Stimulated activated CD4-positive, alpha-beta T cell treated with anti-CD3 and anti-CD28 coated beads, Interleukin-4, amount 100 ng/mL, for 48 hours (primary cell): ENCODE results near the gene TARS1.

Experiments used
- DNase-seq, 2 donors: peaks; one replicate each; pipeline ENCODE4 v3.0.0-alpha.2; 2020; ENCODE audit warnings: low read depth in 2 of 2

TARS1 gene

GRCh38 chr5:33440482-33441240 lies at the start of gene TARS1:
TARS1 (plus strand) TSS chr5:33440965; CDS start chr5:33441087, 122 bp downstream.
- peak; percentile 89 to 93 for DNase-seq

- no peak for DNase-seq
These were observed 42.3 kb upstream of the TARS1 start for GRCh38 chr5:33398501-33398900.

- DNase-seq, result no peak
These were observed 40.1 kb upstream of the TARS1 start for GRCh38 chr5:33400675-33401074.

GRCh38 chr5:33401482-33402390 lies 39.0 kb upstream of the TARS1 start:
- DNase-seq, result no peak

- DNase-seq, result no peak
These were observed 37.6 kb upstream of the TARS1 start for GRCh38 chr5:33403187-33403586.

GRCh38 chr5:33408816-33409215 lies 31.9 kb upstream of the TARS1 start:
- no peak for DNase-seq

- DNase-seq, result no peak
These were observed 31.2 kb upstream of the TARS1 start for GRCh38 chr5:33409435-33410170.

GRCh38 chr5:33410221-33410620 lies 30.5 kb upstream of the TARS1 start:
- no peak for DNase-seq

- DNase-seq, result no peak
These were observed 29.3 kb upstream of the TARS1 start for GRCh38 chr5:33411498-33411897.

GRCh38 chr5:33415811-33416354 lies 24.9 kb upstream of the TARS1 start:
- no peak for DNase-seq

- no peak for DNase-seq
These were observed 23.1 kb upstream of the TARS1 start for GRCh38 chr5:33417632-33418031.

GRCh38 chr5:33420946-33421345 lies 19.8 kb upstream of the TARS1 start:
- no peak for DNase-seq

- no peak for DNase-seq
These were observed 18.6 kb upstream of the TARS1 start for GRCh38 chr5:33422191-33422590.

- DNase-seq, result no peak
These were observed 17.6 kb upstream of the TARS1 start for GRCh38 chr5:33423018-33423630.

- DNase-seq, result no peak
These were observed 15.5 kb upstream of the TARS1 start for GRCh38 chr5:33425314-33425713.

- no peak for DNase-seq
These were observed 9.8 kb upstream of the TARS1 start for GRCh38 chr5:33430983-33431382.

- no peak for DNase-seq
These were observed 8.1 kb upstream of the TARS1 start for GRCh38 chr5:33432656-33433055.

GRCh38 chr5:33433303-33434240 lies 7.2 kb upstream of the TARS1 start:
- DNase-seq, result no peak

- DNase-seq, result peak; percentile 44 to 51
These were observed 4.8 kb upstream of the TARS1 start for GRCh38 chr5:33435893-33436490.

GRCh38 chr5:33438996-33439395 lies 1.8 kb upstream of the TARS1 start:
- DNase-seq, result no peak
